Gastrocnemius medialis (tissue), 4 donors: Measurements from ENCODE around the gene ATP5PD. TPM values are rescaled to one million over a fixed set of nuclear protein-coding genes. Genes with fewer than 3 reads are reported as not detected.

Experiments used
- ATAC-seq, 2 donors: fragments of 150-250 bp; one replicate each; pipeline ENCODE4 v1.9.1; 2016
- DNase-seq, 2 donors: peaks; one replicate each; pipeline ENCODE4 v3.0.0-alpha.2; 2019
- H3K27ac ChIP-seq, 4 donors: fragments of 200-600 bp; sonication (generic); 1 replicate in 1 of 4; 2 replicates in 3 of 4; pipeline ENCODE4 v1.5.1; 2016 to 2018; ENCODE audit warnings: mild to moderate bottlenecking in 2 of 4, moderate library complexity in 1 of 4
- H3K27me3 ChIP-seq, 3 donors: fragments of 200-600 bp; sonication (generic) in 2 of 3; 1 replicate in 1 of 3; 2 replicates in 2 of 3; pipeline versions ENCODE4 v1.5.1 to v1.6.0; 2016 to 2019; ENCODE audit warnings: mild to moderate bottlenecking in 1 of 3, moderate library complexity in 1 of 3
- H3K36me3 ChIP-seq, 2 donors: fragments of 200-600 bp; sonication (generic) in 1 of 2; one replicate each; pipeline ENCODE4 v1.5.1; 2017 to 2018
- H3K4me1 ChIP-seq, 2 donors: fragments of 200-600 bp; sonication (generic) in 1 of 2; one replicate each; pipeline ENCODE4 v1.5.1; 2016 to 2017; ENCODE audit warnings: mild to moderate bottlenecking in 2 of 2
- H3K4me3 ChIP-seq, 4 donors: fragments of 200-600 bp; sonication (generic) in 3 of 4; 1 replicate in 1 of 4; 2 replicates in 3 of 4; pipeline ENCODE4 v1.5.1; 2016 to 2019; ENCODE audit warnings: mild to moderate bottlenecking in 2 of 4
- H3K9me3 ChIP-seq, 3 donors: fragments of 200-600 bp; sonication (generic) in 2 of 3; 1 replicate in 1 of 3; 2 replicates in 2 of 3; pipeline ENCODE4 v1.5.1; 2016 to 2019
- POLR2A ChIP-seq, 2 donors: fragments of 450-650 bp; IDR thresholded peaks; one replicate each; pipeline ENCODE4 v1.6.1; 2017; ENCODE audit warnings: antibody characterized with exemption in 2 of 2, mild to moderate bottlenecking in 2 of 2, moderate library complexity in 2 of 2
- in situ Hi-C, 4 donors: fragments of 200-750 bp; cut with MboI; loops; one replicate each; pipeline versions ENCODE4 v1.15.0 to v1.8.0; 2017; ENCODE audit warnings: low sequenced_read_pairs in 4 of 4
- intact Hi-C: fragments of 100-400 bp; cut with DNase I; formaldehyde crosslinking; loops from one replicate; pipeline ENCODE4 v1.15.1; 2023; ENCODE audit warnings: low total_unique reads
- total RNA-seq, 4 donors: library from RNA; depleted of rRNA; stranded (reverse); fragments of >200 nt; gene quantifications; one replicate each; pipeline versions ENCODE4 v1.1.0 to v1.2.3, GENCODE V29; 2016
- TF ChIP-seq, protein P1 (sequence below), 5 experiments: fragments of 450-650 bp in 3 of 5; fragments of 200-600 bp in 2 of 5; sonication (generic) in 2 of 5; IDR thresholded peaks in 4 of 5; conservative IDR thresholded peaks in 1 of 5; 1 replicate in 4 of 5; 2 replicates in 1 of 5; pipeline ENCODE4 v1.5.1; 2016 to 2019; ENCODE audit warnings: antibody characterized with exemption in 5 of 5, mild to moderate bottlenecking in 3 of 5, moderate library complexity in 3 of 5

ATP5PD gene
- total RNA-seq, 4 donors from 2014 or later = 377 to 495 (median 491) TPM

- intact Hi-C loops = no loop called here
- Histone ChIP-seq H3K27me3 (no peaks in the 10 kb centered on the region), H3K9me3 (no peaks in the 10 kb centered on the region), H3K27ac (no peak overlapping the region), H3K4me3 (no peak overlapping the region), H3K36me3 (peaks cover 0 to 4% of the 10 kb centered on the region in 2 donors), H3K4me1 (no peaks in the 10 kb centered on the region)
- DNase-seq (no peak), ATAC-seq (no peak)
- TF ChIP-seq POLR2A (IDR thresholded peaks at IDR 0.05) = no peak
- TF ChIP-seq, protein P1, sequence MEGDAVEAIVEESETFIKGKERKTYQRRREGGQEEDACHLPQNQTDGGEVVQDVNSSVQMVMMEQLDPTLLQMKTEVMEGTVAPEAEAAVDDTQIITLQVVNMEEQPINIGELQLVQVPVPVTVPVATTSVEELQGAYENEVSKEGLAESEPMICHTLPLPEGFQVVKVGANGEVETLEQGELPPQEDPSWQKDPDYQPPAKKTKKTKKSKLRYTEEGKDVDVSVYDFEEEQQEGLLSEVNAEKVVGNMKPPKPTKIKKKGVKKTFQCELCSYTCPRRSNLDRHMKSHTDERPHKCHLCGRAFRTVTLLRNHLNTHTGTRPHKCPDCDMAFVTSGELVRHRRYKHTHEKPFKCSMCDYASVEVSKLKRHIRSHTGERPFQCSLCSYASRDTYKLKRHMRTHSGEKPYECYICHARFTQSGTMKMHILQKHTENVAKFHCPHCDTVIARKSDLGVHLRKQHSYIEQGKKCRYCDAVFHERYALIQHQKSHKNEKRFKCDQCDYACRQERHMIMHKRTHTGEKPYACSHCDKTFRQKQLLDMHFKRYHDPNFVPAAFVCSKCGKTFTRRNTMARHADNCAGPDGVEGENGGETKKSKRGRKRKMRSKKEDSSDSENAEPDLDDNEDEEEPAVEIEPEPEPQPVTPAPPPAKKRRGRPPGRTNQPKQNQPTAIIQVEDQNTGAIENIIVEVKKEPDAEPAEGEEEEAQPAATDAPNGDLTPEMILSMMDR (IDR thresholded peaks at IDR 0.05 in 4 of 5, conservative IDR thresholded peaks at IDR 0.05 in 1 of 5) = no peak
- in situ Hi-C loops = no loop called here
Measured at GRCh38 chr17:75005291-75005690, 41.5 kb downstream of the ATP5PD start.

DNA sequence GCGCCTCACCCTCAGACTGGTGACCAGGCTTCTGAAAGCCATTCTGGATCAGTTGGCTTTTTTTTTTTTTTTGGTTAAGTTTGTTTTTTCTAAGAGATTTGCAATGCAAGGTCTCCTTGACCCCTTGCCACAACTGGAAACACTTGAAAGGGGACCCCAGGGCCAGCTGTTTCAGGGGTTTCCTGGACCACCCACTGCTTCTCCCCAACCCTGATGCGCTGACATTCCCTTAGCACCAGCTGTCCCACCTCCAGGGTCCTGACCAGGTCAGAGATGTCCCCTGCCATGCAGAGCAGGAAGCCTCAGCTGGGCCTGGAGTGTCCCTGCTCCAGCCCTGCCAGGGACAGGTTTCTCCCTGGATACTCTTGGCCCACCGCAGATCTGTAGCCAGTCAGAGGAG is 42.4 kb downstream of the ATP5PD start:
- Histone ChIP-seq H3K4me1 (no peaks in the 10 kb centered on the region), H3K9me3 (no peaks in the 10 kb centered on the region), H3K27me3 (no peaks in the 10 kb centered on the region), H3K36me3 (peaks cover 0 to 4% of the 10 kb centered on the region in 2 donors), H3K27ac (no peak overlapping the region), H3K4me3 (no peak overlapping the region)
- intact Hi-C loops (no loop called here), in situ Hi-C loops (no loop called here)
- DNase-seq (no peak), ATAC-seq (no peak)
- TF ChIP-seq, protein P1 (IDR thresholded peaks at IDR 0.05 in 4 of 5, conservative IDR thresholded peaks at IDR 0.05 in 1 of 5) = no peak
- TF ChIP-seq POLR2A (IDR thresholded peaks at IDR 0.05) = no peak

DNA sequence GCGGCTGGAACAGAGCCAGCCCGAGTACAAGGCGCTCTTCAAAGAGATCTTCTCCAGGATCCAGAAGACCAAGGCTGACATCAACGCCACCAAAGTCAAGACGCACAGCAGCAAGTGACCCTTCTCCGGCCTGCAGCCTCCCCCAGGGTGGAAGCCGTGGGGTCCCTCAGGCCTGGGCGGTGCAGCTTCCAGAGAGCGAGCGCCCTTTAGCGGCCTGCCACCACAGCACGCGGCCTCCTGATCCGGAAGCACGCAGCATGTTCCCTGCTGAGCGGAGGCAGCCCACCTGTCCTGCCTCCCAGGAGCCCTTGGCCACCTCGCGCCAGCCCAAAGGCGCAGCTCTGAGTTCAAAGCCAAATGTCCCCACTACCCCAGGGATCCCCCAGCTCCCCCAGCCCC is 42.8 kb downstream of the ATP5PD start:
- no peaks in the 10 kb centered on the region for H3K9me3 ChIP-seq
- H3K36me3 ChIP-seq = peaks cover 0 to 4% of the 10 kb centered on the region in 2 donors

DNA sequence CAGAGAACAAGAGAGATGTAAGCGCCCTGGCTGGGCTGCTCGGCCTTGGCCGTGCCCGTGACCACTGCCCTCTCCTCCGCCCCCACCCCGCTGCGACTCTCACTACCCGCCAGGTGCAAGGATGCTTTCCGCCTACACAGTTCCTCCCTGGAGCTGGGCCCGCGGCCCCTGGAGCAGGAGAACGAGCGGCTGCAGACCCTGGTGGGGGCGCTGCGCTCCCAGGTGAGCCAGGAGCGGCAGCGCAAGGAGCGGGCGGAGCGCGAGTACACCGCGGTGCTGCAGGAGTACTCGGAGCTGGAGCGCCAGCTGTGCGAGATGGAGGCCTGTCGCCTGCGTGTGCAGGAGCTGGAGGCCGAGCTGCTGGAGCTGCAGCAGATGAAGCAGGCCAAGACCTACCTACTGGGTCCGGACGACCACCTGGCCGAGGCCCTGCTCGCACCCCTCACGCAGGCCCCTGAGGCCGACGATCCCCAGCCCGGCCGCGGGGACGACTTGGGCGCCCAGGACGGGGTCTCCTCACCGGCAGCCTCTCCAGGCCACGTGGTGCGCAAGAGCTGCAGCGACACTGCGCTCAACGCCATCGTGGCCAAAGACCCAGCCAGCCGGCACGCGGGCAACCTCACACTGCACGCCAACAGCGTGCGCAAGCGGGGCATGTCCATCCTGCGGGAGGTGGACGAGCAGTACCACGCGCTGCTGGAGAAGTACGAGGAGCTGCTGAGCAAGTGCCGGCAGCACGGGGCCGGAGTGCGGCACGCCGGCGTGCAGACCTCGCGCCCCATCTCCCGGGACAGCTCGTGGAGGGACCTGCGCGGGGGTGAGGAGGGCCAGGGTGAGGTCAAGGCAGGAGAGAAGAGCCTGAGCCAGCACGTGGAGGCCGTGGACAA is 43.5 kb downstream of the ATP5PD start:
- Histone ChIP-seq H3K4me3 (no peak overlapping the region), H3K27ac (no peak overlapping the region), H3K27me3 (no peaks in the 10 kb centered on the region), H3K9me3 (no peaks in the 10 kb centered on the region), H3K36me3 (peaks cover 0 to 4% of the 10 kb centered on the region in 2 donors), H3K4me1 (no peaks in the 10 kb centered on the region)
- TF ChIP-seq, protein P1 (IDR thresholded peaks at IDR 0.05 in 4 of 5, conservative IDR thresholded peaks at IDR 0.05 in 1 of 5) = no peak
- no peak for TF ChIP-seq POLR2A (IDR thresholded peaks at IDR 0.05)
- DNase-seq (no peak), ATAC-seq (no peak)
- in situ Hi-C loops = no loop called here
- intact Hi-C loops = no loop called here

More for the DNA sequence above, 42.8 kb downstream of the ATP5PD start:
- no peak for DNase-seq
- intact Hi-C loops = no loop called here
- in situ Hi-C loops = no loop called here
- Histone ChIP-seq H3K27me3 (no peaks in the 10 kb centered on the region), H3K4me3 (no peak overlapping the region), H3K27ac (no peak overlapping the region), H3K4me1 (no peaks in the 10 kb centered on the region)
- TF ChIP-seq POLR2A (IDR thresholded peaks at IDR 0.05) = no peak
- TF ChIP-seq, protein P1 (IDR thresholded peaks at IDR 0.05 in 4 of 5, conservative IDR thresholded peaks at IDR 0.05 in 1 of 5) = no peak
- ATAC-seq = no peak
